HL-60 (cell line): ENCODE results near the gene ZNF521.

Source experiments
- POLR2AphosphoS5 ChIP-seq: IDR thresholded peaks from 2 replicates; pipeline ENCODE4 v1.6.1; 2012; ENCODE audit warnings: low read depth
- TF ChIP-seq, protein P1 (sequence below): IDR thresholded peaks from one replicate; pipeline ENCODE4 v1.5.1; 2011; ENCODE audit warnings: low read length, control low read depth, inconsistent platforms; ENCODE audit not compliant: insufficient read depth

DNA sequence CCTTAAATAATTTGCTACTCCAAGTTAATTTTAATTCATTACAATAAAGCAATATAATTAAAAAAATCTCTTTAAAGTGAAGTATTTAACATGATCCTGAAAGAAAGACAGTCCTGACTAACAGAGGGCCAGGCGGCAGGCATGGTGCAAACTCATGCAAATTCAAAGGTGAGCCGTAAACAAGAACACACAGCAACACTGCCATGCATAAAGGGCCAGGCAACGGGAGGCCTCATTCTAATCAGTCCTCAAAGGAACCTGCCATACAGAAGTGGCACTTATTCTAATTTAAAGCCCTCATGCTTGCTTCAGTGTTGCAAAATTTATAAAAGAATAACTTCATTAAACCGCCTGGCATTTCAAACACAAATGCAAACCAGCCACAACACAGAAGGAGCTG lies 277.0 kb downstream of the ZNF521 start:
- TF ChIP-seq, protein P1, sequence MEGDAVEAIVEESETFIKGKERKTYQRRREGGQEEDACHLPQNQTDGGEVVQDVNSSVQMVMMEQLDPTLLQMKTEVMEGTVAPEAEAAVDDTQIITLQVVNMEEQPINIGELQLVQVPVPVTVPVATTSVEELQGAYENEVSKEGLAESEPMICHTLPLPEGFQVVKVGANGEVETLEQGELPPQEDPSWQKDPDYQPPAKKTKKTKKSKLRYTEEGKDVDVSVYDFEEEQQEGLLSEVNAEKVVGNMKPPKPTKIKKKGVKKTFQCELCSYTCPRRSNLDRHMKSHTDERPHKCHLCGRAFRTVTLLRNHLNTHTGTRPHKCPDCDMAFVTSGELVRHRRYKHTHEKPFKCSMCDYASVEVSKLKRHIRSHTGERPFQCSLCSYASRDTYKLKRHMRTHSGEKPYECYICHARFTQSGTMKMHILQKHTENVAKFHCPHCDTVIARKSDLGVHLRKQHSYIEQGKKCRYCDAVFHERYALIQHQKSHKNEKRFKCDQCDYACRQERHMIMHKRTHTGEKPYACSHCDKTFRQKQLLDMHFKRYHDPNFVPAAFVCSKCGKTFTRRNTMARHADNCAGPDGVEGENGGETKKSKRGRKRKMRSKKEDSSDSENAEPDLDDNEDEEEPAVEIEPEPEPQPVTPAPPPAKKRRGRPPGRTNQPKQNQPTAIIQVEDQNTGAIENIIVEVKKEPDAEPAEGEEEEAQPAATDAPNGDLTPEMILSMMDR: no peak
- TF ChIP-seq POLR2AphosphoS5: no peak
